Fibroblast of the aortic adventitia (primary cell): ENCODE measurements around the gene ITGAE. TPM values are rescaled to one million over a fixed set of nuclear protein-coding genes. Genes with fewer than 3 reads are reported as not detected.
A peak's percentile ranks its signal among the peaks of the same experiment; 100 is the strongest.

ENCODE experiments used
- DNase-seq: peaks from one replicate; pipeline ENCODE4 v3.0.0-alpha.2; 2010; ENCODE audit warnings: low read depth
- H3K4me3 ChIP-seq: 2 replicates; pipeline ENCODE4 v1.5.1; 2011; ENCODE audit warnings: low read depth, mild to moderate bottlenecking, control low read depth, low read length, moderate library complexity
- total RNA-seq: library from RNA; depleted of rRNA; stranded (reverse); fragments of >200 nt; gene quantifications from 2 replicates; pipeline ENCODE4 v1.2.3, GENCODE V29; 2012; ENCODE audit warnings: low replicate concordance
- TF ChIP-seq, protein P1 (sequence below): IDR thresholded peaks from 2 replicates; pipeline ENCODE4 v1.5.1; 2011; ENCODE audit warnings: mild to moderate bottlenecking, low read length, control low read depth, inconsistent platforms; ENCODE audit not compliant: insufficient read depth

Gene ITGAE
- total RNA-seq, 1 donor, result 37.4 TPM

DNA sequence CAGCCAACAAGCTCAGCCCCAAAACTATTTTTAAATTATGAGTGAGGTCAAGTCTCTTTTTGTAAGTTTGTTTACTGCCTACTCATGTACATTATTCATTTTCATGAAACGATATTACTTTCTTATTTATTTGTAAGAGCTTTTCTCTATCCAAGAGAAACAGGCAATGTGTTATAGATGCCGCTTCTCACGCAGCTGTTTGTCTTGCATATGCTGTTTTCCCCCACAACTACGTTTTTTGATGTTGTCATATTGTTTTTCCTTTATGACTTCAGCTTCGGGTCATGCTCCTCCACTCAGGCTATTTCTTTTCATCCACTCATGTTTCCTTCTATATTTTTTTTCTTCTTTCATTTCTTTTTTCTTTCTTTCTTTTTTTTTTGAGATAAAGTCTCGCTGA lies 20.0 kb downstream of the ITGAE start:
- no peak overlapping the region for H3K4me3 ChIP-seq
- TF ChIP-seq, protein P1, sequence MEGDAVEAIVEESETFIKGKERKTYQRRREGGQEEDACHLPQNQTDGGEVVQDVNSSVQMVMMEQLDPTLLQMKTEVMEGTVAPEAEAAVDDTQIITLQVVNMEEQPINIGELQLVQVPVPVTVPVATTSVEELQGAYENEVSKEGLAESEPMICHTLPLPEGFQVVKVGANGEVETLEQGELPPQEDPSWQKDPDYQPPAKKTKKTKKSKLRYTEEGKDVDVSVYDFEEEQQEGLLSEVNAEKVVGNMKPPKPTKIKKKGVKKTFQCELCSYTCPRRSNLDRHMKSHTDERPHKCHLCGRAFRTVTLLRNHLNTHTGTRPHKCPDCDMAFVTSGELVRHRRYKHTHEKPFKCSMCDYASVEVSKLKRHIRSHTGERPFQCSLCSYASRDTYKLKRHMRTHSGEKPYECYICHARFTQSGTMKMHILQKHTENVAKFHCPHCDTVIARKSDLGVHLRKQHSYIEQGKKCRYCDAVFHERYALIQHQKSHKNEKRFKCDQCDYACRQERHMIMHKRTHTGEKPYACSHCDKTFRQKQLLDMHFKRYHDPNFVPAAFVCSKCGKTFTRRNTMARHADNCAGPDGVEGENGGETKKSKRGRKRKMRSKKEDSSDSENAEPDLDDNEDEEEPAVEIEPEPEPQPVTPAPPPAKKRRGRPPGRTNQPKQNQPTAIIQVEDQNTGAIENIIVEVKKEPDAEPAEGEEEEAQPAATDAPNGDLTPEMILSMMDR, result no peak
- DNase-seq, result no peak

DNA sequence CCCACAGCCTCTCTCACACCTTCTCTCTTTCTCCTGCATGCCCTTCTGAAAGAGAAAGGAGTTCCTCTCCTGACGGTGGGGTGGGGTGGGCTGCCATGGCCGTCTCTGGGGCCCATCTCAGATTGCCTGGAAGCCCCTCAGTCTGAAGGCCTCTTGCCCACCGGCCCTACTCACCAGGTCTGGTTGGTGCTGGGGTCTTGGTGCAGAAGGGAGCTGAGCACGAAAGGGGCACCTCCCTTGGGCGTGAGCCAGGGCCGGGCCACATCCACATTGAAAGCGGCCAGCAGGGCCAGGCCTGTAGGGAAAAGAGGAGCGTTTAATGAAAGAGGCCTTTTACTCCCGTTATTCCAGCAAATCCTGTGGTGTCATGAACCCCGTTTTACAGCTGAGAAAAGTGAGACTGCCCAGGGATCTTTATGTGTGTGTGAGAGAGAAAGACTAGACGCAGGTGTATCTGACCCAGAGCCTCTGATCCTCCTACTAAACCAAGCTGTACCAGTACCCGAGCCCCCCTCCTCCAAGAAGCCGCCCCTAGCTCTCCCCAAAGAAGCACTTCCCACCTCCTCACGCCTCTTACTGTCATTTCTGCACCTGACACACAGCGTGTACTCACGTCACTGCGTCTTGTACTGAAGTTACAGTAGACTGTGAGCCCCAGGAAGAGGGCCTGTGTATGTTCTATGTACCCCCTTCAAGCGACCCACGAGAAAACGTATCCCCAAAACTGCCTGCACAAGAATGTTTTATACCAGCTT lies 23.4 kb downstream of the ITGAE start:
- TF ChIP-seq, protein P1, result no peak
- no peak for DNase-seq
- H3K4me3 ChIP-seq, result no peak overlapping the region

DNA sequence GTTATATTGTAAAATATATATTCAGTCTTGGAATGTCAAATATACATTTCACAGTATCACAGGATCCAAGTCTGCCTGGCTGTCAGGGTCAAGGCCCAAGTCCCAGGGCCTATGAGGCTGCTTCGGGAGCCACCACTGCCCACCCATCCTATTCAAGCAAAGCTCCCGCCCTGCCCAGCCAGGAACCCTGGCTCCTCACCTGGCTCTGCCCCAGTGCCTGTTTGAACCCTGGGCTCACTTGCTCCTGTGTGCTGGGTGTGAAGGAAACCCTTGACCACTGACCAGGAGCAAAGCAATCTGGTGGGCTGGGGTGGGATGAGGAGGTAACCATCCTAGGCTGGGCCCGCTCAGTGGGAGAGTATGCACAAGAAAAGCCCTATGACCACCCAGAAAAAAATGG lies 27.0 kb downstream of the ITGAE start:
- TF ChIP-seq, protein P1, result no peak
- no peak for DNase-seq
- no peak overlapping the region for H3K4me3 ChIP-seq

DNA sequence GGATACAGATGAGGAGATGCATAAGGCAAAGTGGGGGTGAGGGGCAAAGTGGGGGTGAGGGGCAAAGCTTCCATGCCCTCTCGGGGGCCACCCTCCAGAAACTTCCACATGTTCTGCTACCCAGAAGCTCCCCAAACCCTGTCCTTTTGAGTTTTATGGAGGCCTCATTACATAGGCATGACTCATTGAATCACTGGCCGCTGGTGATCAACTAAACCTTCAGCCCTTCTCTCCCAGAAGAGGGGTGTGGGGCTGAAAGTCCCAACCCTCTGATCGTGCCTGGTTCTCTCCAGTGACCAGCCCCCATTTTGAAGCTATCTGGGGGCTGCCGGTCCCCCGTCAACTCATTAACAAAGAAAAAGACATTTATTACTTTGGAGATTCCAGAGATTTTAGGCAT lies 27.5 kb downstream of the ITGAE start:
- H3K4me3 ChIP-seq, result no peak overlapping the region
- peak; percentile 40 for DNase-seq
- TF ChIP-seq, protein P1, result no peak

DNA sequence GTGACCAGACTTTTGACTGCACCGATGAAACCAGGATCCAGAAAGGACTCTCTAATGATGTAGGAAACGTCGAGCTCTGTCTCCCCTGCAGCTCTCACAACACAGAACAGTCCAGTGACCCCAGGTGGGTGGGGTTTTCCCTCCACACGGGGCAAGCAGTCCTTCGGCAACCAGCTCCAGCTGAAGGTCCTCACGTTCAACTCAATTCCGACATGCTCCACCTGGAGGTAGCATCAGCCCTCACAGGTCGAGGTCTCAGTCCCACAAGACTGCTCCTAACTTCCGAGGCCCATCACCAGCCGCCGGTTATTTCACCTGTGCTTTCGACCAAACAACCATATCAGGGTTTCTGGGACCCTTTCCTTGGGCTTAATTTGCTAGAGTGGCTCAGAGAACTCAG lies 28.2 kb downstream of the ITGAE start:
- TF ChIP-seq, protein P1, result no peak
- no peak overlapping the region for H3K4me3 ChIP-seq
- no peak for DNase-seq

DNA sequence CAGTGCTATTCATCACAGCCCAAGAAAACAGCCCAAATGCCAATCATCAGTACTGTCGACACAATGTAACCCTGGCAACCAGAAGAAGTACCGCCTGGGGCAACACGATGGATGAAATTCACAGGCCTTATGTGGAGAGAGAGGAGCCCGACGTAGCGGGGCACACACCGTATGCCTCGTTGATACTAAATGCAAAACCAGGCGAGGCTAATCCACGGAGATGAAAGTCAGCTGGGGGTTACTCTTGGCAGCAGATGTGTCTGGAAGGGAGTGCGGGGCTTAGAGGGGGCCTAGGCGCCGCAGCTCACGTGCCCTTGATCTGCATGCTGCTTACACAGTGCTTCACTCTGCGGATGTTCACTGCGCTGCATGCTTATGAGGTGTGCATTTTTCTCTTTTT lies 29.8 kb downstream of the ITGAE start:
- H3K4me3 ChIP-seq, result no peak overlapping the region
- no peak for DNase-seq
- TF ChIP-seq, protein P1, result no peak

DNA sequence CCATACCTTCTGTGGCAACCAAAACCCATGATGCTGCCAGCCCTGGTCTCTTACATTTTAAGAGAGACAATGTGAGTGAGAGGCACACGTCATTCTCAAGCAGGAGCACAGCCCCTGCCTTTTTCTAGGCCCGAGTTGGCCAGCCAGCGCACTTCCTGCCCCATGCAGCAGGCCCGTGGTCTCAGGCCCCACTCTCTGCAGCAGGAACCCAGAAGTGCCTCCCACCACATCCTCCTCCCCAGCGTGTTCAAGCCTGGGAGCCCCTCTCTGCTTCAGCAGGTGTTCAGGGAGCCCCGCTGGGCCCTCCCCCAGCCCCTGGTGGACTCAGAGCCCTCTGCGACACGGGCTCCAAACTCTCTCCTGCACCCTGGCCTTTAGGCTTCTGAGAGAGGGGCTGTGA lies 30.5 kb downstream of the ITGAE start:
- DNase-seq, result no peak
- no peak overlapping the region for H3K4me3 ChIP-seq
- TF ChIP-seq, protein P1, result no peak
